HG02588 (cell line): ENCODE results near the gene ZBTB11.
A peak's percentile ranks its signal among the peaks of the same experiment; 100 is the strongest.
"Not testable (repeated sequence)": the region's sequence is repeated elsewhere in the genome, so short reads cannot be mapped to it uniquely, and the experiment has no call there.

ENCODE experiments used
- ATAC-seq: cut with Tn5 transposase; IDR thresholded peaks from one replicate; pipeline ENCODE4 v1.9.1; 2021; ENCODE audit warnings: mild to moderate bottlenecking, moderate library complexity; ENCODE audit not compliant: unreplicated experiment

ZBTB11 gene

DNA sequence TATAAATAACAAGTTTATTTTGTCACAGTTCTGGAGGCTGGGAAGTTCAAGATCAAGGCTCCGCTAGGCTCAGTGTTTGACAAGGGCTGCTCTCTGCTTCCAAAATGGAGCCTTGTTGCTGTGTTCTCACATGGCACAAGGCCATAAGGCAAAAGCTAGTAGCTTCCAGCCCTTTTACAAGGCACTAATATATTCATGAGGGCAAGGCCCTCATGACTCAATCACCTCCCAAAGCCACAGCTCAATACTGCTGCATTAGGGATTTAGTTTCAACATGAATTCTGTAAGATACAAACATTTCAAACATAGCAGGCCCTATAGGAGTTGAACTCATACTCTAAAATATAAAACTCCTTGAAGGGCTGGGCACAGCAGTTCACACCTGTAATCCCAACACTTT, 30.2 kb downstream of the ZBTB11 start:
- no peak for ATAC-seq

DNA sequence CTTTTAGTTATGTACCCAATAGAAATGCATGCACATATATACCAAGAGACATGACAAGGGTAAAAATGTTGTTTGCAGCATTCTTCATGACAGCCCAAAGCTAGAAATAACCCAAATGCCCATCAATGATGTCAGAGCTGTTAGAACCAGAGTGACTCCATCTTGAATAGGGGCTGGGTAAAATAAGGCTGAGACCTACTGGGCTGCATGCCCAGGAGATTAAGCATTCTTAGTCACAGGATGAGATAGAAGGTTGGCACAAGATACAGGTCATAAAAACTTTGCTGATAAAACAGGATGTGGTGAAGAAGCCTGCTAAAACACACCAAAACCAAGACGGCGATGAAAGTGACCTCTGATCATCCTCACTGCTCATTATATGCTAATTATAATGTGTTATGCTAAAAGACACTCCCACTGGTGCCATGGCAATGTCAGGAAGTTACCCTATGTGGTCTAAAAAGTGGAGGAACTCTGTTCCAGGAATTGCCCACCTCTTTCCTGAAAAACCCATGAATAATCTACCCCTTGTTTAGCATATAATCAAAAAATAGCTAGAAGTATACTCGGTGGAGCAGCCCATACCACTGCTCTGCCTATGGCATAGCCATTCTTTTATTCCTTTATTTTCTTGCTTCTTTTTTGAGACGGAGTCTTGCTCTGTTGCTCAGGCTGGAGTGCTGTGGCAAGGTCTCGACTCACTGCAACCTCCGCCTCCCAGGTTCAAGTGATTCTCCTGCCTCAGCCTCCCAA, 32.9 kb downstream of the ZBTB11 start:
- ATAC-seq: no peak

DNA sequence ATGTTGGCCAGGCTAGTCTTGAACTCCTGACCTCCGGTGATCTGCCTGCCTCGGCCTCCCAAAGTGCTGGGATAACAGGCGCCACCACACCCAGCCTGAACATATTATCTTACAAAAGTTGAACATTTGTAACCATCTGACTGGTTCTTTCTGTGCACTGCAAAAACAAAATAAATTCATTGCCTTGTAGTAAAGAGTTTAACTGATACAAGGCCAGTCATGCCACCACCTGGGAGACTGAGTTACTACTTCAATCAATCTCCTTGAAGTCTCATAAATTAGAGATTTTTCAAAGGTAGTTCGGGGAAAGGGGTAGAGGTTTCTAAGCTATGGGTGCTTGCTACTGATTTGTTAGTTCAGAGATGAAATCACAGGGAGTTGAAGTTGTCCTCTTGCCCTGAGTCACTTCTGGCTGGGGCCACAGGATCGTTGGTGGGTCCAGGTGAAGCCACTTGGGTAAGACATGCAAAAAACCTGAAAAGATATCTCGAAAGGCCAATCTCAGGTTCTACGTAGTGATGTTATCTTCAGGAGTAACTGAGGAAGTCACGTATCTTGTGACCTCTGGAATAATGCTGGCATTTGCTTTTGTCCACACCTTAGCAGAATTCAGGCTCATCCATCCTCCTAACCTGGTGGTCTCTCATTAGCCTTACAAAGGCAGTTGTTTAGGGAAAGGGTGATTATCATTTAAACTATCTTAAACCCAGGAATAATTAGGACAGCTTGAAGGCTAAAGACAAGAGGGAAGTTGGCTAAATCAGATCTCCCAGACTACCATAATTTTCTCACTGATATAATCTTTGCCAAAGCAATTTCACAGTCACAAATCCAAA, 33.7 kb downstream of the ZBTB11 start:
- no peak for ATAC-seq

DNA sequence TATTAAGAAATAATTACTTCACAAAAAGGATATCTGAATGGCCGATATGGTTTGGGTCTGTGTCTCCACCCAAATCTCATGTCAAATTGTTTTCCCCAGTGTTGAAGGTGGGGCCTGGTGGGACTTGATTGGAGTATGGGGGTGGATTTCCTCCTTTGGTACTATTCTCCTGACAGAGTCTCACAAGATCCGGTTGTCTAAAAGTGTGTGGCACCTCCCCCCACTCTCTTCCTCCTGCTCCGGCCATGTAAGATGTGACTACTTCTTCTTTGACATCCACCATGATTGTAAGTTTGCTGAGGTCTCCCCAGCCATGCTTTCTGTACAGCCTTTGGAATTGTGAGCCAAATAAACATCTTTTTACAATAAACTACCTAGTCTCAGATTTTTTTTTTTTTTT, 34.5 kb downstream of the ZBTB11 start:
- no peak for ATAC-seq

DNA sequence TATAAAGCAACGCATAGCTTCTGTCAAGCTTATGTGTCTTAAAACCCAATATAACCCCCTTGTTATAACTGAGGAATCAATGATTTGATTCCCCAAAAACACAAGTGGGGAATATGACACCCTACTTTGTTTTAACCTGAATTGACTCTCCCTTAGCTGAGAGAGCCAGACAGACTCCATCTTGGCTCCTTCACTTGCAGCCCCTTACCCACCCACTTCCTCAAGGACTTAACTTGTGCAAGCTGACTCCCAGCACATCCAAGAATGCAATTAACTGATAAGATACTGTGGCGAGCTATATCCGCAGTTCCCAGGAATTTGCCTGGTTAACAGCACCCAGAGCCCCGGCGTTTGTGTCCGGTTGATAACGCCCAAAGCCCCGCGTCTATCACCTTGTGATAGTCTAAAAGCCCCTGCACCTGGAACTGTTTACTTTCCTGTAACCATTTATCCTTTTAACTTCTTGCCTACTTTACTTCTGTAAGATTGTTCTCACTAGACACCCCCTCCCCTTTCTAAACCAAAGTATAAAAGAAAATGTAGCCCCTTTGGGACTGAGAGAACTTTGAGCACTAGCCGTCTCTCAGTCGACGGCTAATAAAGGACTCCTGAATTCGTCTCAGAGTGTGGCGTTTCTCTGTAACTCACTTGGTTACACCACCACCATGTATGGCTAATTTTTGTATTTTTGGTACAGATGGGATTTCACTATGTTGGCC, 35.4 kb downstream of the ZBTB11 start:
- not testable (repeated sequence) for ATAC-seq

DNA sequence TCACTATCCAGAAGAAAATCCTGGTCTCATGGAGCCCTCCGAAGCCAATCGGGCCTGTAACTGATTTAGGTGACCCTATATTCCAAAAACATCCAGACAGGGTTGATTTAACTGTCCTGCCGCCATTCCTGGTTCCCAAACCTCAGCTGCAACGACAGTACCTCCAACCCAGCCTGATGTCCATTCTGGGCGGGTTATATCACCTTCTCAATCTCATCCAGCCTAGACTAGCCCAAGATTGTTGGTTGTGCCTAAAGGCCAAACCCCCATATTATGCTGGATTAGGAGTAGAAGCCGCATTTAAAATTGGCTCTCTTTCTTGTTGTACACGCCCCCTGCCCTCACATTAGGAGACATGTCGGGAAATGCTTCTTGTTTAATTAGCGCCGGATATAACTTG, 36.7 kb downstream of the ZBTB11 start:
- no peak for ATAC-seq

DNA sequence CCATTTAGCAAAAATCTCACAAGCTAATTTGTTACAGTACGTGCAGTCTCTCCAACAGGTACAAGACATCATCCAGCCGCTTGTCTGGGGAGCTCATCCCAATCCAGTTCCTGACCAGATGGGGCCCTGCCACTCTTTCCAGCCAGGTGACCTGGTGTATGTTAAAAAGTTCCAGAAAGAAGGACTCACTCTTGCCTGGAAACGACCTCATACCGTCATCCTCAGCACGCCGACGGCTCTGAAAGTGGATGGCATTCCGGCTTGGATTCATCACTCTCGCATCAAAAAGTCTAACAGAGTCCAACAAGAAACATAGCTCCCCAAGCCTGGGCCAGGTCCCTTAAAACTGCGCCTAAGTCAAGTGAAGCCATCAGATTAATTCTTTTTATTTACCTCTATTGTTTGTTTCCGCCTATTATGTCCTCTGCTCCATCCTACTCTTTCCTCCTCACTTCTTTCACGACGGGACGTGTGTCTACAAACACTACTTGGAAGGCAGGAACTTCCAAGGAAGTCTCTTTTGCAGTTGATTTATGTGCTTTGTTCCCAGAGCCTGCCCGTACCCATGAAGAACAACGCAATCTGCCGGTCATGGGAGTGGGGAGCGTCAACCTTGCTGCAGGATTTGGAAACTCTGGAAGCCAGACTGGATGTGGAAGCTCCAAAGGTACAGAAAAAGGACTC, 37.5 kb downstream of the ZBTB11 start:
- no peak for ATAC-seq

DNA sequence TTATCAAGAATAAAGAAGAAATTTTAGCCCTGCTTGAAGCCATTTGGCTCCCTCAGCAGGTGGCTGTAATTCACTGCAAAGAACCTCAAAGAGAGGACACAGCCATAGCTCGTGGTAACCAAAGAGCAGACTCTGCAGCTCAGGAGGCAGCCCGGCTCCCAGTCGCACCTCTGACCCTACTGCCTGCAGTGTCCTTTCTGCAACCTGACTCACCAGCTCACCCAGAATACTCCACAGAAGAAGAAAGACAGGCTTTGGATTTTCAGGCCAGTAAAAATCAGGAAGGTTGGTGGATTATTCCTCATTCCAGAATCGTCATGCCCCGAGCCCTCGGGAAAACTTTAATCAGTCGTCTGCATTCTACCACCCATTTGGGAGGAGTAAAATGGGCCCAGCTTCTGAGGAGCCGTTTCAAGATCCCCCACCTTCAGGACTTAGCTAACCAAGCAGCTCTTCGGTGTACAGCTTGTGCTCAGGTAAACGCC, 38.6 kb downstream of the ZBTB11 start:
- ATAC-seq: no peak

DNA sequence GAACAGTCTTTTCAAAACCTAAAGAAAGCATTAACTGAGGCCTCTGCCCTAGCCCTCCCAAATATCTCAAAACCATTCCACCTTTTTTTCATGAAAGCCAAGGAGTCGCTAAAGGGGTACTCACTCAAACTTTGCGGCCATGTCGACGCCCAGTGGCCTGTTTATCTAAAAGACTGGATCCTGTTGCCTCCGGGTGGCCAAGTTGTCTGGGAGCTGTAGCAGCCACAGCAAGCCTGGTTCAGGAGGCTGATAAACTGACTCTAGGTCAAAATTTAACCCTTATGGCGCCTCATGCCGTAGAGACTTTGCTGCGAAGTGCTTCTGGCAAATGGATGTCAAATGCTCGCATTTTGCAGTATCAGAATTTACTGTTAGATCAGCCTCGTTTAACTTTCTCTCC, 39.5 kb downstream of the ZBTB11 start:
- no peak for ATAC-seq

DNA sequence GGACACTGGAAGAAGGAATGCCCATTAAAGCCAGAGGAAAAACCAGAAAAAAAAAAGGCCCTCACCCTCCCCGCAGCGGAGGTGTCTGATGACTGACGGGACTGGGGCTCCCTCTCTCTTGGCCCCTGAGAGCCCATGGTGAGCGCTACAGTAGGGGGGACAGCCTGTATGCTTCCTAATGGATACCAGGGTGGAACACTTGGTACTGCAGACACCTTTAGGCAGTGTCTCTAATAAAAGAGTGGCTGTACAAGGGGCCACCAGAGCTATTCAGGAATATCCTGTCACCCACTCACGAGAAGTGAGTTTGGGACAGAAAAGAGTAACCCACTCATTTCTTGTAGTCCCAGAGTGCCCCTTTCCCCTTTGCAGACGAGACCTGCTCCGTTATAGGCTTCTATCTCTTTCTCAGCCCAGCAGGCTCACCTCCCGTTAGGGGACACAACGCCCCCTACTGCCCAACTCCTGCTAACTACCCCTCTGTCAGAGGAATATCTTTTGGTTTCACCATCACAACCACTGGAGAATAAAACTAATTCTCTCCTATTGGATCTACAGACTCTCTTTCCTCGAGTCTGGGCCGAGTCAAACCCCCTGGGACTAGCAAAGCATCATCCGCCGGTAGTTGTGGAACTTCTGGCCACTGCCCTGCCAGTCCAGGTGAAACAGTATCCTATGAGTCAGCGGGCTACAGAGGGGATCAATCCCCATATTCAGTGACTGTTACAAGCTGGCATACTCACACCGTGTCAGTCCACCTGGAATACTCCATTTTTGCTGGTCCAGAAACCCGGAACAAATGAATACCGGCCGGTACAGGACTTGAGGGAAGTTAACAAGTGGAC, 40.8 kb downstream of the ZBTB11 start:
- ATAC-seq: peak; percentile 95

DNA sequence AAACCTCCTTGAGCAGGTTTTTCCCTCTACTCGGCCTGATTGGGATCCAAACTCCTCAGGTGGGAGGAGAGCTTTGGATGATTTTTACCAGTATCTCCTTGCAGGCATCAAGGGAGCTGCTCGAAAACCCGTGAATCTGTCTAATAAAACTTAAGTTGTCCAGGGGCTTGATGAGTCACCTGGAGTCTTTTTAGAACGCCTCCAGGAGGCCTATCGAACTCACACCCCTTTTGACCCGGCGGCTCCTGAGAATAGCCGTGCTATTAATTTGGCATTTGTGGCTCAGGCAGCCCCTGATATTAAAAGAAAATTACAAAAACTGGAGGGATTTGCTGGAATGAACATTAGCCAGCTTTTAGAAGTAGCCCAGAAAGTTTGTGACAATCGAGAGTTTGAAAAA, 41.6 kb downstream of the ZBTB11 start:
- ATAC-seq: no peak

DNA sequence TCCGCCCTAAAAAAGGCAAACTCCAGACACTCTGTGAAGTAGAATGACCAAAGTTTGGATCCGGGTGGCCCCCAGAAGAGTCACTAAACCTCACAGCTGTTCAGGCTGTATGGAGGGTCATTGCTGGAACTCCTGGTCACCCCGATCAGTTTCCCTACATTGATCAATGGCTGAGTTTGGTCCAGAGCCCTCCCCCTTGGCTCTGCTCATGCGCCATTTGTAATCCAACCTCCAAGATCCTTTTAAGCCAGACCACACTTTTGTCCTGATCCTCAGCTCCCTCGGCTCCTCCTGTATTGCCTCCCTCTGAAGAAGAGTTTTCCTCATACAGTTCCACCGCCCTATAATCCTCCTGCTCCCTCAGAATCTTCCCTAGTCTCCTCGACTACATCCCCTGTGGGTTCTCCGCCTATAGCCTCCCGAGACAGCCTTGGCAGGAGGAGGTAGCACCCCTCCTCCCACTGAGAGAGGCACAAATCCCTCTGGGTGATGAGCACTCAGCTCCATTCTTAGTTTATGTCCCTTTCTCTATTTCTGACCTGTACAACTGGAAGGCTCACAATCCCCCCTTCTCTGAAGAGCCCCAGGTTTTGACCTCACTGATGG, 42.2 kb downstream of the ZBTB11 start:
- ATAC-seq: no peak

DNA sequence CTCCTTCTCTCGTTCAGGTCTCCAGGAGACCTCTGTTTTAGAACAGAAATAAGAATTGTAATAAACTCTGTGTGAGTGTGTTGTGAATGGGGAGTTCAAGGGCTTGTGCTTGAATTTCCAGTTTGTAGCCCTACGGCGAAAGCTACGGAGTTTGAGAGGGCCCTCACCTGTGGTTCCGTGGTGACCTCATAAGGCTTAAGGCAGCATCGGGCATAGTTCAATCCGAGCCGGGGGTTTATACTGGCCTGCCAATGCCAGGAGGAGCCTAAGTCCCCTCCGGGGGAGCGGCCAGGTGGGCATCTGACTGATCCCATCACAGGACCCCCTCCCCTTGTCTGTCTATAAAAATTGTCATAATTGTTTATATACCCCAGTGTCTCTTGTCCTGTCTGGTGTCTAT, 43.7 kb downstream of the ZBTB11 start:
- no peak for ATAC-seq

DNA sequence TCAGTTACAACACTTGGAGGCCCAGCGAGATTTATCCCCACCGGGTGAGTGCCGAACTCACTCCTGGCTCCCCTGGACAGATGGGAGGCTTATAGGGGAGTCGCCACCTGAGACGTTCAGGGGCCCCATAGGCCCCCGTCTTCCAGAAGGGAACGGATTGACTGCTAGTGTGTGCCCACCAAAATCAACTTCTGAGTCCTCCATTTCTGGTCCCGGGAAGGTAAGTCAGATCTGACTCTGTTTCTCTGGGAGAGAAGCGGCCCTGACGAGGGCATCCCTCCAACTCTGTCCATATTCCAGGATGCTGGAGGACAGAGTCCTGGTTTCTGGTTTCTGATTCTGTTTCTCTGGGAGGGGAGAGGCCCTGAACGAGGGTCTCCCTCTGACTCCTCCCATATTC, 44.3 kb downstream of the ZBTB11 start:
- ATAC-seq: no peak

DNA sequence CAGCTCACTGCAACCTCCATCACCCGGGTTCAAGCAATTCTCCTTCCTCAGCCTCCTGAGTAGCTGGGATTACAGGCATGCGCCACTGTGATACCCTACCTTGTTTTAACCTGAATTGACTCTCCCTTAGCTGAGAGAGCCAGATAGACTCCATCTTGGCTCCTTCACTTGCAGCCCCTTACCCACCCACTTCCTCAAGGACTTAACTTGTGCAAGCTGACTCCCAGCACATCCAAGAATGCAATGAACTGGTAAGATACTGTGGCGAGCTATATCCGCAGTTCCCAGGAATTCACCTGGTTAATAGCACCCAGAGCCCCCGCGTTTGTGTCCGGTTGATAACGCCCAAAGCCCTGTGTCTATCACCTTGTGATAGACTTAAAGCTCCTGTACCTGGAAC, 45.0 kb downstream of the ZBTB11 start:
- ATAC-seq: not testable (repeated sequence)

DNA sequence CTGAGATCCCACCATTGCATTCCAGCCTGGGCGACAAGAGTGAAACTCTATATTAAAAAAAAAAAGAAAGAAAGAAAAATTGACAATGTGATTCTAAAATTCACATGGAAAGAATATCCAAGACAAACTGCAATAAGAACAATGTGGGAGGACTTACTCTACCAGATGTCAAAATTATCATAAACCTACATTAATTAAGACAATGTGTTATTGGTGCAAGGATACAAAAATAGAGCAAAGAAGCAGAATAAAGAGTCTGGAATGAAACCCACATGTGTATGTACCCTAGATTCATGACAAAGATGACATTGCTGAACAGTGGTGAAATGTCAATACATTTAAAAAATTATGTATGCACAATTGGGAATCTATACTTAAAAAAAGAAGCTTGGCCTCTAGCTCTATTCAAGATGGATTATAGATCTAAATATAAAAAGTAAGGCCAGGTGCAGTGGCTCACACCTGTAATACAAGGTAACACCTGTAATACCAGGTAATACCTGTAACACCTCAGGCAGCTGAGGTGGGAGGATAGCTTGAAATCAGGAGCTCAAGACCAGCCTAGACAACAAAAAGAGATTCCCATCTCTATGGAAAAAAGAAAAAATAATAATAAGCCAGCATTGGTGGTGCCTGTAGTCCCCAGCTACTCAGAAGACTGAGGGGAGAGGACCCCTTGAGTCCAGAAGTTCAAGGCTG, 45.7 kb downstream of the ZBTB11 start:
- no peak for ATAC-seq

DNA sequence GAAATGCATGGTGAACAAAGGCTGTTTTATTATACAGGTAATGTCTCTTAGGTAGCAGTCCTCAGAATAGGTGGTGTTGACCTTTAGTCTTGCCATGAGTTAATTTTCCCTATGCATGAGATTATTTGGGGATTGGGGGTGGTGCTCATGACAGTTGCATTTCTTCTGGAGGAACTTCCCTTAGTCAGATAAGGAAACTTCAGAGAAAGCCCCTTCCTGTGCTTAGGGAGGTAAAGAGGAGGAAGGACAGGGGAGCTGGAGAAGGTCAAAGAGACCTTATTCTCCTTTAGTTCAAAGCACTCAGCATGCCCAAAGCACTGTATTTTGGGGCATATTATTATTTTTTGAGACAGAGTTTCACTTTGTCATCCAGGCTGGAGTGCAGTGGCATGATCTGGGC, 47.7 kb downstream of the ZBTB11 start:
- ATAC-seq: no peak

DNA sequence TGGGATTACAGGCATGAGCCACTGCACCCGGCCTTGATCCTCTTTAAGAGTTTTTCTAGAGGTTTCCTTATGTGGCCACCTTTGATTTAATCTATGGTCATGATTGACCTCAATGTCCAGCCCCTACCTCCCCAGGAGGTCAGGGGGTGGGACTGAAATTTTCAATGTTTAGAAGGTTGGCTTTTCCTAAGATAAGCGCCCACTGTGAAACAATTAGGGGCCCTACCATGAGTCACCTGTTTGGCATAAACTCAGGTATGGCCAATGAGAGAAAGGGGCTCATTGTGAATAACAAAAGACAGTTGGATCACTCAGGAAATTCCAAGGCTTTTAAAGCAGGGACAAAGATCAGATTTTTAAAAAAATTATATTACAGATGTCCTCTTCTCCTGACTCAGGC, 51.1 kb downstream of the ZBTB11 start:
- no peak for ATAC-seq

DNA sequence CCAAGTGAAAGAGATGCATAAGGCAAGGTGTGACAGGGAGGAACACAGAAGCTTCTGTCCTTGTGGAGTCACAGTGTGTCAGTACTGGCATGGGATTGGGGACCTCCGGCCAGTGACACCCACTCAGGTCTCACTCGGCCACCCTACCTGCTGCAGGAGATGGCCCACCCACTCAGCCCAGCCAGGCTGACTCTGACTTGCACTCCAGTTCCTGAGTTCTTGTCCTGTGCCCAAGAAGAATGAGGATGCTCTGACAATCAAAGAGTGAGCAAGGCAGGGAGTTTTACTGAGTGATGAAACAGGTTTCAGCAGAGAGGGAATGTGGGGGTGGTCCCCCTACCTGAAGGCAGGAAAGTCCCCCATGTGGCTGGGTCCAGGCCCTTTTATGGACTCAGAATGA, 52.1 kb downstream of the ZBTB11 start:
- ATAC-seq: no peak
